GM11168 (cell line): ENCODE results near the gene FOCAD.

ENCODE experiments used
- in situ Hi-C: fragments of 300-500 bp; cut with MboI; formaldehyde crosslinking; loops from one replicate; pipeline ENCODE4 v1.12.0; 2022; ENCODE audit warnings: low sequenced_read_pairs; ENCODE audit not compliant: unreplicated experiment

Gene FOCAD

DNA sequence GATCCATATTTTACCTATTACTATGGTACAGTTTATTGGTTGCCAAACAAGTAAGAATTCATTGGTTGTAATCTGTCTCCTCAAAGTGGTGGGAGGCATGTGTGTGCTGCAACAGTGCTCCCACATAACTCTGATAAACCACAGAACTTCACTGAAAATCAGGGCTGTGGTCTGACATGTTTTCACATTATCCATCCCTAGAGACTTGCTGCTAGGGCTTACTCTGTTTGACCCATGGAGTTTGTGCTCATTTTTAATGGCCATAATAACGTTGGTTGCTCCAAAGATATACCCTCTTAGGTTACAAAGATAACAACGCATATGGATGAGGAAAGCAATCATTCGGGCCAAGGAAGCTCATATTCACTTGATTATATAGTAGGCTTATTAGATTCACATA, 310.4 kb downstream of the FOCAD start:
- in situ Hi-C loops = no loop called here

- in situ Hi-C loops = no loop called here
Observed at GRCh38 chr9:20995616-20996015, 311.6 kb downstream of the FOCAD start.

GRCh38 chr9:20996809-20997208, 312.8 kb downstream of the FOCAD start:
- in situ Hi-C loops = no loop called here

DNA sequence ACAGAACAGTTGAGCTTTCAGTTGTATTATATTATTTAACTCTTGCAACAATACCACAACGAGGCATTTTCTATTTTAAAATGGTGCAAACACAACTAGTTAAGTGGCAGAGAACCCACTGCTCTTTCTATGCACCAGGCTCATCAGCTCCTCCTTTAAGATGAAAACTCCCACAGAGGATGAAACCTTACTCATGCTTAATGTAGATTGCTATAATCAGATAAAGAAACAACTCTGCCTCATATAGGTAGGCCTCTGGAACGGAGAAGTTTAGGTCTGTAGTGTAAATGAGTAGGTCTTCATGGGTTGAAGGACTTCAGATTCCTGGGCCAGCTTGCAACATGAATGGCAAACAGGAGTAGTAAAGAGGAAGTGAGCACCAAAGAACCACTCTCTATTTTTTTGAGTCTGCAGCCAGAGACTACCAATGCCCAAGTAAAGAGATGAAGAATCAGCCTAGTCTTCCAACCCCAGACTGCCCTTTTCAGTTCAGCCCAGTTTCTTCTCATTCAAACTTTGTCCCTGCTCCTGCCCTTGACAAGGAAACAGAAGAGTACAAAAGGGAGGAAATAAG, 313.5 kb downstream of the FOCAD start:
- in situ Hi-C loops = no loop called here

DNA sequence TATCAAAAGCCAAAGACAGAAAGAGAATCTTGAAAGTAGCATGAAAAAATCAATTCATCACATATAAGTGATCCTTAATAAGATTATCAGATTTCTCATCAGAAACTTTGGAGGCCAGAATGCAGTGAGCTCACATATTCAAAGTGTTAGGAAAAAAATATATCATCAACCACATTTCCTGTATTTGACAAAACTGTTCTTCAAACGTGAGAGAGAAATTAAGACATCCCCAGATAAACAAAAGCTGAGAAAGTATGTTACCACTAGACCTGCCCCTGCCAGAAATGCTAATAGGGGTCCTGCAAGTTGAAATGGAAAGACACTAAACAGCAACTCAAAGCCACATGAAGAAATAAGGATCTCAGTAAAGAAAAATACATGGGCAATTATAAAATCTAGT, 317.5 kb downstream of the FOCAD start:
- in situ Hi-C loops = no loop called here

DNA sequence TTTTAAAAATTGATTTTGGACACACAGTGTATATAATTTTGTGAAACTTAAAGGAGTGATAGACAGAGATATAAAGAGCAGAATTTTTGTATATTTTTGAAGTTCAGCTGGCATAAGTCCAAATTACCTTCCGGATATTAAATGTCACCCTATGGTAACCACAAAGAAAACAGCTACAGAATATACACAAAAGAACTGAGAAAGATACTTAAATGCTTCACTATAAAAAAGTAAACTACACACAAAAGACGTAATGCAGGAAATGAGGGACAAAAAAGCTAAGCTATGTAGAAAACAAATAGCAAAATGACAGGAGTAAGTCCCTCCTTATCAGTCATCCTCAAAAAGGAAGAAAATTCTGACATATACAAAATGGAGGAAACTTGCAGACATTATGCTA, 318.0 kb downstream of the FOCAD start:
- in situ Hi-C loops = no loop called here

- in situ Hi-C loops = no loop called here
Observed at GRCh38 chr9:21015129-21015815, 331.2 kb downstream of the FOCAD start.

DNA sequence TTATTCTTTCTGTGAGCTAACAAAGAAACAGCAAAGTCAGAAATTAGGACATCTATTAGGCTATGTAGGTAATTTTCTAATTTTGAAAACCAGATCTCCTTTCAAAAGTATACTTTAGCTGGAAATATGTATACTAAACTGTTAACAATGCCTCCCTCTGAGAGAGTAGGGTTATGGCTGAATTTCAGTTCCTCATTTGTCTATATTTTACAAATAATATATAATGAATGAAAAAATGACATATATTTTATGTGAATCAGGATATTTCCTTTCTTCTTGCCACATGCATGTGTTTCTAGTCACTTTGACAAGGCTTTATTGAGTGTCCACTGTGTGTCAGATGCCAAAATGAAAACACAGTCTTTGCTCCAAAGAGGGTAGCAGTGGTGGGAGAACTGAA, 331.9 kb downstream of the FOCAD start:
- in situ Hi-C loops = no loop called here

DNA sequence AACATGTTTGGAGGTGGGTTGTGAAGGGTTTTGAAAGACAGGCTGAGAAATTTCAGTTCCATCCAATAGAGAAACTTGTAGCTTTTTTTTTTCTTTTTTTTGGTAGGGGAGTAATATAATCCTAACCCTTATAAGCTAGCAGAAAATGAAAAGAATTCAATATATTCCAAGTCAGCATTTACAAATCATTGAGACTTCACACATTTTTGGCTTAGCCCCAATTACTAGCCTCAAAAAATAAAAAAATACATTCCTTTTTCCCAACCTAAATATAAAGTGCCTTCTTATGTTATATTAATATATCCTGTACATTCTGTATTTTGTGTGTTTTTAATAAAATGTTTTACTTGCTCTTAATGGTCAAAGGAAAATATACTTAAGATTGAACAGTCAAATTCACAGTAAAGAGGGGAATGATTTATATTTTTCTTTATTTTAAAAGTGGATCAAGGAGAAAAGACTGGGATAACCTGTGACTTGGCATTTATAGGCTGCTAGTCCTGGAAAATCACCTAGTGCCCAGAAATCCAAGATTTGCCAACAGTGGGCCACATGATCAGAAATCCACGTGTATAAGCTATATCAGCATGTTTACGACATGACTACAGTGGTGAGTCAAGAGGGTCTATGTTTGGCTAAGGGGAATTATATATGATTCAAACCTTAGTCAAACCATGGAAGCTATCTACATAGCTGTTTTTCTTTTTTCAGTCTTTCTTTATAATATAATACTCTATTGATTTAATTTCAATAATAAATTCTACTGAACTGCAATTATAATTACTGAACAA, 332.8 kb downstream of the FOCAD start:
- in situ Hi-C loops = no loop called here

GRCh38 chr9:21018177-21018576, 334.1 kb downstream of the FOCAD start:
- in situ Hi-C loops = no loop called here

GRCh38 chr9:21023861-21024260, 339.8 kb downstream of the FOCAD start:
- in situ Hi-C loops = no loop called here

GRCh38 chr9:21027295-21027694, 343.2 kb downstream of the FOCAD start:
- in situ Hi-C loops = no loop called here

DNA sequence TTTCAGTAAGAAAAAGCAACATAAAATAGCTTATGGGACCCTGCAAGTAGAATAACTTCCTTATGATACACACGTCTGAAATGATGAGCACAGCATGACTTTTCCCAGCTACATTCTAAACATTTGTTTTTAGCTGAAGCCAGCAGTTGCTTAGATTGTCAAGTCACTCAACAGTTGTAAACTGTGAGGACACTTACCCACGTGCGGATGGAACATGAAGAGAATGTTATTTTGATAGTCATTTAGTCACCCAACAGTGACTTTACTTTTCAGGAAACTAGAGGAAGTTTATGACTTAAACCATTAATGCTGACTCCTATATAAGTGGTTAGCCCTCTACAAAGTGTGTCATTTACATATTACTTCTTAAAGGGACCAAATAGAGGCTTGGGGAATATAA, 344.4 kb downstream of the FOCAD start:
- in situ Hi-C loops = no loop called here

DNA sequence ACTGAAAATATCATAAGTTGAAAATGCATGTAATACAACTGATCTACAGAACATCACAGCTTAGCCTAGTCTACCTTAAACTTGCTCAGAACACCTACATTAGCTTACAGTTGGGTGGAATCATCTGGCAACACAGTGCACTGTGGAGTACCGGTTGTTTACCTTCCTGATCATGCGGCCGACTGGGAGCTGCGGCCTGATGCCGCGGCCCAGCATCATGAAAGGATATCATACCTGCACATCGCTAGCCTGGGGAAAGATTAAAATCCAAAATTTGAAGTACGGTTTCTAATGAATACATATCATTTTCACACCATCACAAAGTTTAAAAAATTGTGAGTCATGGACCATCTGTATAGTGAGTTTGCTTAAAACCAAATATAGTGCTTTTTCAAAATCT, 345.6 kb downstream of the FOCAD start:
- in situ Hi-C loops = no loop called here

- in situ Hi-C loops = no loop called here
Observed at GRCh38 chr9:21030389-21031035, 346.5 kb downstream of the FOCAD start.

DNA sequence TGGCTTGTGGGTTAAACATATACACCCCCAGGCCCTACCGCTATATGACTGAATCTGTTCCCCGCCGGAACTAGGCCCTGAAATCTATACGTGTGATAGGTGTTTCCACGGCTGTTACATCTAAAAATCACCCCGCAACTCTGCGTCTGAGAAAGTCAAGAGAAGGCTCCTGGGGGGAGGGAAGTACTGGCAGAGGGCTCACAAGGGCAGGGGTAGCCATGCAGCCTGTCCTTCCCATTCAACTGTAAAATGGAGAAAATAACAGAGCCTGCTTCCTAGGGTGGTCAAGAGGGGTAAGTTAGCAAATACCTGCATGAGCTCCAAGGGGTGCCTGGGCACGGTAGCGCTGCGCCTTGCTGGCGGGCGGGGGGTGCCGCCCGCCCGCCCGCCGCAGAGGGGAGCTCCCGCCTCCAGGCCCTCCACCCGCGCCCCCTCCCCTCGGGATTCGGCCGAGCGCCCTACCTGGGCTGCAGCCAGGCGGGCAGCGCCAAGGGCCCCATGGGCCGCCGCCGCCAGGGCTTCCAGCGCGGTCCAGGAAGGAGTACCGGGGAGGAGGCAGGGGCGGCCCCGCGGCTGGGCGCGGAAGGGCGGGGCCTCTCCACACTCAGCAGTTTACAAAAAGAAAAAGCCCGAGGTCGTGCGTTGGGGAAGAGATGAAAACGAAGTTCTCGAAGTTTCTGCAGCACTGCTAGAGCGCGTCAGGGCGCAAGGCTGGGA, 347.2 kb downstream of the FOCAD start, which contains the start of gene HACD4:
Gene HACD4, minus strand, starts transcription at position 550 of the 717 bp plus-strand sequence. Its CDS starts 50 bp downstream, at position 500.
- in situ Hi-C loops = no loop called here

DNA sequence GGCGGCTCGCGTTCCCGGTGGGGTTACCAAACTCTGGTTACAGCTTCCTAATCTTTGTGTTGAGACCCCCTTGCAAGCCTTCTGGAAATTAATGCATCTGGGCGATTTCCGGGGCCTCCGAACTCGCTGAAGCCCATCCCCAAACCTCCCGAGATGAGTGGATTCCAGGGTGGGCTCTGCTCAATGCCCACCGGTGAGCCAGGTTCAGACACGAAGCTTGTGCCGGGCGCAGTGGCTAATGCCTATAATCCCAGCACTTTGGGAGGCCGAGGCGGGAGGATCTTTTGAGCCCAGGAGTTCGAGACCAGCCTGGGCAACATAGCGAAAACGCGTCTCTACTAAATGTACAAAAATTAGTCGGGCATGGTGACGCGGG, 347.7 kb downstream of the FOCAD start:
- in situ Hi-C loops = no loop called here

DNA sequence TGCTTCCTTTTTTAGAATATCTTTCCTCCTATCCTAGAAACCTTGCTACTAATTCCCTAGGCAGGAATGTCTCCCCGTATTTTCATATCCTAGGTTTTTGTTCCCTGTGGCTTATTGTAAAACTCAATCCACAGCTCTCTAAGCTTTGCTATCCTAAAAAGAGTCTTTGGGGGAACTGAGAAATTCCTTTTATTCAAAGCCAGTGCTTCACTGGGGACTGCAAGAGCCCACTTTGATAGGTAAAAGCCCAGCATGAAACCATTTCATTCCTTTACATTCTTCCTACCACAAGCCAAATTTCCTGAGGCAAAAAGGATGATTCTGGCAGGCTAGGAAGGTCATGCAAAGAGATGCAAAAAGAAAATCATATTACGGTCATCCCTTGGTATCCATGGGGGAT, 353.2 kb downstream of the FOCAD start:
- in situ Hi-C loops = no loop called here

GRCh38 chr9:21039302-21039701, 355.2 kb downstream of the FOCAD start:
- in situ Hi-C loops = no loop called here

GRCh38 chr9:21042466-21042865, 358.4 kb downstream of the FOCAD start:
- in situ Hi-C loops = no loop called here
